PC-3 (cell line): ENCODE measurements around the gene MLIP. TPM values are rescaled to one million over a fixed set of nuclear protein-coding genes. Genes with fewer than 3 reads are reported as not detected.

Experiments used
- ATAC-seq: fragments of 200-7000 bp; cut with Tn5 transposase; 2 replicates; pipeline ENCODE4 v1.9.1; 2020; ENCODE audit warnings: mild to moderate bottlenecking, moderate library complexity
- BruUV-seq: library from RNA; stranded (reverse); fragments of 400-500 nt; replicated peaks from 2 replicates; lab custom pipeline; 2021; lab: Mats Ljungman, UMichigan
- CTCF ChIA-PET: fragments of 300-600 bp; sonication (Branson Sonifier 250); formaldehyde crosslinking; loops from one replicate; lab custom pipeline; 2022; ENCODE audit warnings: antibody characterized with exemption; lab: Charles Lee
- POLR2A ChIA-PET: fragments of 300-600 bp; sonication (Branson Sonifier 250); formaldehyde crosslinking; loops from one replicate; lab custom pipeline; 2022; ENCODE audit warnings: antibody characterized with exemption; ENCODE audit not compliant: unreplicated experiment; lab: Charles Lee
- DNase-seq: peaks from one replicate; pipeline ENCODE4 v3.0.0-alpha.2; 2015
- H2AFZ ChIP-seq: fragments of 300-600 bp; sonication (generic); 2 replicates; pipeline ENCODE4 v1.6.0; 2016; ENCODE audit warnings: antibody characterized with exemption, low read length
- H3F3A ChIP-seq: fragments of 300-600 bp; sonication (generic); one replicate; pipeline ENCODE4 v1.6.0; 2017; ENCODE audit warnings: antibody characterized with exemption, low read length, control low read depth, mild to moderate bottlenecking; ENCODE audit not compliant: unreplicated experiment
- H3K27ac ChIP-seq: fragments of 300-600 bp; sonication (generic); 2 replicates; pipeline ENCODE4 v1.5.1; 2016; ENCODE audit warnings: mild to moderate bottlenecking, low read length
- H3K27me3 ChIP-seq: fragments of 300-600 bp; sonication (generic); 2 replicates; pipeline ENCODE4 v1.6.1; 2016; ENCODE audit warnings: low read length, mixed read lengths
- H3K36me3 ChIP-seq: fragments of 300-600 bp; sonication (generic); 2 replicates; pipeline ENCODE4 v1.6.1; 2016; ENCODE audit warnings: low read depth, mixed run types, low read length, mixed read lengths
- H3K4me1 ChIP-seq: fragments of 300-600 bp; sonication (generic); 2 replicates; pipeline ENCODE4 v1.5.1; 2016; ENCODE audit warnings: low read length; ENCODE audit not compliant: insufficient read depth
- H3K4me2 ChIP-seq: fragments of 300-600 bp; sonication (generic); 2 replicates; pipeline ENCODE4 v1.6.0; 2016; ENCODE audit warnings: low read length
- H3K4me3 ChIP-seq: fragments of 300-600 bp; sonication (generic); 2 replicates; pipeline ENCODE4 v1.5.1; 2016; ENCODE audit warnings: mild to moderate bottlenecking, low read length, mixed read lengths
- H3K79me2 ChIP-seq: fragments of 300-600 bp; sonication (generic); 2 replicates; pipeline ENCODE4 v1.6.1; 2017; ENCODE audit warnings: low read length, mixed read lengths
- H3K9ac ChIP-seq: fragments of 300-600 bp; sonication (generic); 2 replicates; pipeline ENCODE4 v1.6.0; 2016; ENCODE audit warnings: mild to moderate bottlenecking, low read length
- H3K9me2 ChIP-seq: fragments of 300-600 bp; sonication (generic); replicated peaks from 2 replicates; pipeline ENCODE4 v1.6.1; 2016; ENCODE audit warnings: mixed run types, low read length, mixed read lengths
- H3K9me3 ChIP-seq: fragments of 300-600 bp; sonication (generic); 2 replicates; pipeline ENCODE4 v1.6.1; 2016; ENCODE audit warnings: low read length, mixed read lengths
- H4K20me1 ChIP-seq: fragments of 300-600 bp; sonication (generic); 2 replicates; pipeline ENCODE4 v1.6.1; 2016; ENCODE audit warnings: low read length, mixed read lengths
- CTCF ChIP-seq: fragments of 300-600 bp; sonication (generic); conservative IDR thresholded peaks from 2 replicates; pipeline ENCODE4 v1.5.1; 2017; ENCODE audit warnings: antibody characterized with exemption, low read depth, mild to moderate bottlenecking, low read length
- EZH2 ChIP-seq: fragments of 300-600 bp; sonication (generic); IDR thresholded peaks from one replicate; pipeline ENCODE4 v1.6.1; 2017; ENCODE audit warnings: antibody characterized with exemption, mild to moderate bottlenecking, low read length; ENCODE audit not compliant: unreplicated experiment
- EZH2phosphoT487 ChIP-seq: fragments of 300-600 bp; sonication (generic); IDR thresholded peaks from 2 replicates; pipeline ENCODE4 v1.6.1; 2018; ENCODE audit warnings: mild to moderate bottlenecking, antibody characterized with exemption, low read length, borderline replicate concordance
- intact Hi-C: fragments of 100-400 bp; cut with micrococcal nuclease; formaldehyde crosslinking; loops from 2 replicates; pipeline ENCODE4 v1.9.0; 2023
- total RNA-seq: library from RNA; depleted of rRNA; stranded (reverse); fragments of >200 nt; gene quantifications from 2 replicates; pipeline ENCODE4 v1.2.3, GENCODE V29; 2014

Gene MLIP
- total RNA-seq, 1 experiment from 2014 or later, result not detected

DNA sequence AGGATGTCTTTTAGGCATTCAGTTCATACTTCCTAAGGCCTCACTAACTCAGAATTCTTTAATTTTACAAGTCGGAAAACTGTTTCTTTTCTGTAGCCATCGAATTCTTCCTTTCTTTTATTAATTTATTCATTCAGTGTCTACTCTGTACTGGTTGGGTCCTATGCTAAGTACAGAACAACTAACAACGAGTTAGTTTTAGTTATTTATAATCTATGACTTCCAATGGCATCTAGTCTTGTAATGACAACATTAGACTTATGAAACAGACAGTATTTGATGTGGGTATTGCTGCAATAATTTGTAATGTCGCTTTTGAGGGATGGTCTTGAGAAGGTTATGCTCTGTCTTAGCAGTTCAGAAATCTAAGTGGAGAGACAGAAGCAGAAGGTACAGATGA is 141.7 kb downstream of the MLIP start:
- no peaks in the 10 kb centered on the region for H3K27me3 ChIP-seq
- H3K9me2 ChIP-seq, result no peaks in the 10 kb centered on the region
- H3K4me1 ChIP-seq, result no peaks in the 10 kb centered on the region
- no peak overlapping the region for H2AFZ ChIP-seq
- ChIA-PET CTCF (no interaction called here), POLR2A (no interaction called here)
- no peaks in the 10 kb centered on the region for H3F3A ChIP-seq
- BruUV-seq, result no TSS peak
- TF ChIP-seq EZH2 (no peak), CTCF (no peak), EZH2phosphoT487 (no peak)
- H3K4me3 ChIP-seq, result no peak overlapping the region
- H3K36me3 ChIP-seq, result no peaks in the 10 kb centered on the region
- intact Hi-C loops, result no loop called here
- ATAC-seq, result no peak
- no peaks in the 10 kb centered on the region for H3K79me2 ChIP-seq
- H4K20me1 ChIP-seq, result no peaks in the 10 kb centered on the region
- no peak for DNase-seq
- no peak overlapping the region for H3K4me2 ChIP-seq
- H3K9ac ChIP-seq, result no peak overlapping the region
- H3K9me3 ChIP-seq, result no peaks in the 10 kb centered on the region
- no peak overlapping the region for H3K27ac ChIP-seq

DNA sequence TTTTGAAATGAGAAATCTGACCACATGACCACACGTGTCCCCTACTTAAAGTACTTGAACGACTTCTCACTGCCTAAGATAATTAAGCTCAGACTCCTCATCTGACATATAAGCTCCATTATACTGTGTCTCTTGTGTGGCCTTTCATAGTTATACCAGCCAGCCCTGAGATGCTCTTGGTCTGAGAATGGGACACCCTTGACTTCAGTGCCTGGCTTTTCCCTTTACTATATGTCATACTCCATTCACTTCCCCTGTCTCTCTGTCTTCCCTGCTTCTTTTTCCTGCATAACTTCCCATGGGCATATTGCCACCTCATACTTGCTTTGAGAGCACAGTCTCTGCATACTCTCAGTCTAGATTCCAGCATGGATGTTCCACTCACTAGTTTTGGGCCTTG is 143.6 kb downstream of the MLIP start:
- Histone ChIP-seq H3K36me3 (no peaks in the 10 kb centered on the region), H2AFZ (no peak overlapping the region; the same call in 1 of the 2 replicates), H3K27ac (no peak overlapping the region), H3K4me2 (no peak overlapping the region), H4K20me1 (no peaks in the 10 kb centered on the region), H3K4me1 (no peaks in the 10 kb centered on the region), H3K9me3 (no peaks in the 10 kb centered on the region), H3K9me2 (no peaks in the 10 kb centered on the region), H3F3A (no peaks in the 10 kb centered on the region), H3K4me3 (no peak overlapping the region), H3K79me2 (no peaks in the 10 kb centered on the region), H3K27me3 (no peaks in the 10 kb centered on the region), H3K9ac (no peak overlapping the region)
- no peak for ATAC-seq
- BruUV-seq, result no TSS peak
- intact Hi-C loops, result no loop called here
- TF ChIP-seq EZH2phosphoT487 (no peak), EZH2 (no peak), CTCF (no peak)
- POLR2A ChIA-PET, result no interaction called here
- DNase-seq, result no peak
- CTCF ChIA-PET, result no interaction called here

- TF ChIP-seq CTCF (no peak), EZH2phosphoT487 (no peak), EZH2 (no peak)
- no peak overlapping the region for H3K4me2 ChIP-seq
- H3K9ac ChIP-seq, result no peak overlapping the region
- no peaks in the 10 kb centered on the region for H3K36me3 ChIP-seq
- CTCF ChIA-PET, result no interaction called here
- H2AFZ ChIP-seq, result no peak overlapping the region
- no peak overlapping the region for H3K27ac ChIP-seq
- BruUV-seq, result no TSS peak
- intact Hi-C loops, result no loop called here
- no peaks in the 10 kb centered on the region for H4K20me1 ChIP-seq
- no peaks in the 10 kb centered on the region for H3K79me2 ChIP-seq
- POLR2A ChIA-PET, result no interaction called here
- H3K9me2 ChIP-seq, result no peaks in the 10 kb centered on the region
- no peak overlapping the region for H3K4me3 ChIP-seq
- ATAC-seq (no peak), DNase-seq (no peak)
- no peaks in the 10 kb centered on the region for H3K9me3 ChIP-seq
- no peaks in the 10 kb centered on the region for H3F3A ChIP-seq
- no peaks in the 10 kb centered on the region for H3K4me1 ChIP-seq
- H3K27me3 ChIP-seq, result no peaks in the 10 kb centered on the region
Measured at GRCh38 chr6:54255886-54256285, 144.6 kb downstream of the MLIP start.
